Lung (tissue), 12 donors: ENCODE results near the gene KCNK18. TPM values are rescaled to one million over a fixed set of nuclear protein-coding genes. Genes with fewer than 3 reads are reported as not detected.

ENCODE experiments used
- ATAC-seq: fragments of 200-7000 bp; cut with Tn5 transposase; one replicate; pipeline ENCODE4 v1.9.1; 2020; ENCODE audit warnings: moderate number of reproducible peaks; ENCODE audit not compliant: insufficient read depth, low FRiP score
- DNase-seq, 3 donors: peaks; one replicate each; pipeline ENCODE4 v3.0.0-alpha.2; 2013 to 2017
- H3K27ac ChIP-seq, 2 donors: one replicate each; pipeline ENCODE4 v1.5.1; 2013; ENCODE audit warnings: mild to moderate bottlenecking in 2 of 2, moderate library complexity in 2 of 2, control low read depth in 1 of 2, inconsistent platforms in 1 of 2, low read depth in 1 of 2, low read length in 1 of 2
- H3K27me3 ChIP-seq, 3 donors: one replicate each; pipeline ENCODE4 v1.5.1; 2013; ENCODE audit warnings: low read length in 2 of 3; ENCODE audit not compliant: control insufficient read depth in 3 of 3, insufficient read depth in 3 of 3
- H3K36me3 ChIP-seq, 4 donors: one replicate each; pipeline ENCODE4 v1.5.1; 2013; ENCODE audit warnings: low read length in 4 of 4, mild to moderate bottlenecking in 1 of 4, moderate library complexity in 1 of 4; ENCODE audit not compliant: control insufficient read depth in 4 of 4, insufficient read depth in 4 of 4
- H3K4me1 ChIP-seq, 5 donors: one replicate each; pipeline ENCODE4 v1.5.1; 2013; ENCODE audit warnings: low read length in 5 of 5, mild to moderate bottlenecking in 2 of 5, moderate library complexity in 1 of 5; ENCODE audit not compliant: control insufficient read depth in 5 of 5, insufficient read depth in 5 of 5
- H3K4me3 ChIP-seq: one replicate; pipeline ENCODE4 v1.5.1; 2013; ENCODE audit warnings: mild to moderate bottlenecking, control low read depth, moderate library complexity
- H3K9ac ChIP-seq, 2 donors: one replicate each; pipeline ENCODE4 v1.5.1; 2013; ENCODE audit warnings: low read length in 2 of 2, control low read depth in 1 of 2; ENCODE audit not compliant: insufficient read depth in 1 of 2
- H3K9me3 ChIP-seq, 4 donors: one replicate each; pipeline ENCODE4 v1.5.1; 2013; ENCODE audit warnings: low read length in 3 of 4, mild to moderate bottlenecking in 1 of 4, moderate library complexity in 1 of 4; ENCODE audit not compliant: control insufficient read depth in 4 of 4, insufficient read depth in 3 of 4
- WGBS, 2 donors: extraction: QIAGEN DNeasy Blood & Tissue Kit; methylation state at CpG; one replicate each; pipeline ENCODE4 v1.1.7; 2013; 5-methylcytosine and 5-hydroxymethylcytosine counted together
- polyA plus RNA-seq, 2 donors: library from polyadenylated mRNA; stranded (reverse); fragments of 200-250 nt; gene quantifications; one replicate each; pipeline ENCODE4 v1.2.1, GENCODE V29; 2013
- total RNA-seq, 2 donors: library from RNA; depleted of rRNA in 1 of 2; stranded (reverse); fragments of >200 nt in 1 of 2; gene quantifications; one replicate each; pipeline ENCODE4 v1.2.1, GENCODE V29; 2014 to 2021
- TF ChIP-seq, protein P1 (sequence below): IDR thresholded peaks from 2 replicates; pipeline ENCODE4 v1.5.1; 2012; ENCODE audit warnings: mild to moderate bottlenecking; ENCODE audit errors: control extremely low read depth, extremely low read depth
- donor health status: control.
- donor health status: control.
- donor health status: Bipolar disorder and iron deficiency.
- donor health status: healthy.
- donor health status: DM: yes; HTN: yes; CAD: no.

Gene KCNK18
- total and polyA plus RNA-seq, 4 donors = not detected

- DNase-seq (no peak), ATAC-seq (no peak)
- Histone ChIP-seq H3K4me1 (no peaks in the 10 kb centered on the region), H3K27ac (no peak overlapping the region), H3K4me3 (no peak overlapping the region), H3K27me3 (peaks cover 0 to 9% (median 0%) of the 10 kb centered on the region in 3 donors), H3K36me3 (no peaks in the 10 kb centered on the region), H3K9ac (no peak overlapping the region), H3K9me3 (no peaks in the 10 kb centered on the region)
- TF ChIP-seq, protein P1, sequence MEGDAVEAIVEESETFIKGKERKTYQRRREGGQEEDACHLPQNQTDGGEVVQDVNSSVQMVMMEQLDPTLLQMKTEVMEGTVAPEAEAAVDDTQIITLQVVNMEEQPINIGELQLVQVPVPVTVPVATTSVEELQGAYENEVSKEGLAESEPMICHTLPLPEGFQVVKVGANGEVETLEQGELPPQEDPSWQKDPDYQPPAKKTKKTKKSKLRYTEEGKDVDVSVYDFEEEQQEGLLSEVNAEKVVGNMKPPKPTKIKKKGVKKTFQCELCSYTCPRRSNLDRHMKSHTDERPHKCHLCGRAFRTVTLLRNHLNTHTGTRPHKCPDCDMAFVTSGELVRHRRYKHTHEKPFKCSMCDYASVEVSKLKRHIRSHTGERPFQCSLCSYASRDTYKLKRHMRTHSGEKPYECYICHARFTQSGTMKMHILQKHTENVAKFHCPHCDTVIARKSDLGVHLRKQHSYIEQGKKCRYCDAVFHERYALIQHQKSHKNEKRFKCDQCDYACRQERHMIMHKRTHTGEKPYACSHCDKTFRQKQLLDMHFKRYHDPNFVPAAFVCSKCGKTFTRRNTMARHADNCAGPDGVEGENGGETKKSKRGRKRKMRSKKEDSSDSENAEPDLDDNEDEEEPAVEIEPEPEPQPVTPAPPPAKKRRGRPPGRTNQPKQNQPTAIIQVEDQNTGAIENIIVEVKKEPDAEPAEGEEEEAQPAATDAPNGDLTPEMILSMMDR = no peak
- WGBS, 2 donors = 81 to 84% methylated on average over 4 of the region's 4 CpGs
These were observed 25.8 kb downstream of the KCNK18 start for GRCh38 chr10:117222976-117223692.

- ATAC-seq = no peak
- Histone ChIP-seq H3K27me3 (peaks cover 0 to 5% (median 0%) of the 10 kb centered on the region in 3 donors), H3K36me3 (no peaks in the 10 kb centered on the region), H3K4me3 (no peak overlapping the region), H3K9me3 (no peaks in the 10 kb centered on the region), H3K27ac (no peak overlapping the region), H3K4me1 (no peaks in the 10 kb centered on the region), H3K9ac (no peak overlapping the region)
- DNase-seq = no peak
- WGBS, 2 donors = 87 to 88% methylated on average over 7 of the region's 7 CpGs
- TF ChIP-seq, protein P1 = no peak
These were observed 26.6 kb downstream of the KCNK18 start for GRCh38 chr10:117223693-117224430.

GRCh38 chr10:117224881-117225280 is 27.6 kb downstream of the KCNK18 start:
- peaks cover 0 to 5% (median 0%) of the 10 kb centered on the region in 3 donors for H3K27me3 ChIP-seq
- no peak overlapping the region for H3K27ac ChIP-seq
- WGBS, 2 donors = 84 to 88% methylated on average over 3 of the region's 3 CpGs
- DNase-seq (no peak), ATAC-seq (no peak)
- no peak overlapping the region for H3K4me3 ChIP-seq
- no peak overlapping the region for H3K9ac ChIP-seq
- TF ChIP-seq, protein P1 = no peak
- no peaks in the 10 kb centered on the region for H3K4me1 ChIP-seq
- no peaks in the 10 kb centered on the region for H3K36me3 ChIP-seq
- no peaks in the 10 kb centered on the region for H3K9me3 ChIP-seq
